Brain microvascular endothelial cell (primary cell): ENCODE data around the gene SLC5A5.

Experiments used
- DNase-seq: peaks from one replicate; pipeline ENCODE4 v3.0.0-alpha.2; 2020
- H3K27ac ChIP-seq: fragments of 250-450 bp; sonication (Bioruptor Pico); 2 replicates; pipeline ENCODE4 v1.5.1; 2020; ENCODE audit warnings: mild to moderate bottlenecking, moderate library complexity
- H3K27me3 ChIP-seq: fragments of 250-450 bp; sonication (Bioruptor Pico); replicated peaks from 2 replicates; pipeline ENCODE4 v1.5.1; 2020; ENCODE audit warnings: mild to moderate bottlenecking
- H3K36me3 ChIP-seq: fragments of 250-450 bp; sonication (Bioruptor Pico); replicated peaks from 2 replicates; pipeline ENCODE4 v1.5.1; 2020; ENCODE audit warnings: mild to moderate bottlenecking
- H3K4me3 ChIP-seq: 2 replicates; pipeline ENCODE4 v1.5.1; 2011; ENCODE audit warnings: low read depth, mild to moderate bottlenecking, control low read depth, low read length, moderate library complexity
- CTCF ChIP-seq: IDR thresholded peaks from 2 replicates; pipeline ENCODE4 v1.5.1; 2011; ENCODE audit warnings: low read depth, mild to moderate bottlenecking, moderate library complexity, low read length, control low read depth, inconsistent platforms; ENCODE audit errors: missing control alignments
- in situ Hi-C: cut with HindIII; loops from 2 replicates; pipeline ENCODE4 v1.10.0; 2017; ENCODE audit warnings: low sequenced_read_pairs, low pct_ligation_motif_present

SLC5A5 gene

GRCh38 chr19:17854061-17854460 is 17.7 kb upstream of the SLC5A5 start:
- in situ Hi-C loops, result no loop called here
- H3K4me3 ChIP-seq, result no peak overlapping the region
- H3K27me3 ChIP-seq, result no peaks in the 10 kb centered on the region
- H3K27ac ChIP-seq, result no peak overlapping the region
- no peaks in the 10 kb centered on the region for H3K36me3 ChIP-seq
- DNase-seq, result no peak
- TF ChIP-seq CTCF, result no peak

- TF ChIP-seq CTCF, result peak; percentile 98
- DNase-seq, result peak; percentile 51
- H3K36me3 ChIP-seq, result peaks cover 2% of the 10 kb centered on the region
- H3K27ac ChIP-seq, result no peak overlapping the region
- H3K4me3 ChIP-seq, result no peak overlapping the region
- no peaks in the 10 kb centered on the region for H3K27me3 ChIP-seq
- in situ Hi-C loops, result no loop called here
Measured at GRCh38 chr19:17855280-17856152, 16.2 kb upstream of the SLC5A5 start.

- peak; percentile 99 for DNase-seq
- H3K36me3 ChIP-seq, result peaks cover 44% of the 10 kb centered on the region
- in situ Hi-C loops, result no loop called here
- H3K4me3 ChIP-seq, result peak within 1 kb of the TSS; percentile 99
- H3K27me3 ChIP-seq, result no peaks in the 10 kb centered on the region
- H3K27ac ChIP-seq, result peak within 1 kb of the TSS; percentile 84
- TF ChIP-seq CTCF, result peak; percentile 89
Measured at GRCh38 chr19:17859533-17860330, 12.0 kb upstream of the SLC5A5 start, which contains the start of gene RPL18A. TSS of gene RPL18A (plus strand) at chr19:17859910. CDS start at chr19:17859957, 47 bp downstream.

- Histone ChIP-seq H3K27me3 (no peaks in the 10 kb centered on the region), H3K4me3 (peak overlapping the region; percentile 99), H3K36me3 (peaks cover 51% of the 10 kb centered on the region), H3K27ac (peak overlapping the region; percentile 84)
- no peak for DNase-seq
- in situ Hi-C loops, result no loop called here
- TF ChIP-seq CTCF, result no peak
Measured at GRCh38 chr19:17860331-17860992, 11.3 kb upstream of the SLC5A5 start.

- Histone ChIP-seq H3K27me3 (no peaks in the 10 kb centered on the region), H3K27ac (peak overlapping the region; percentile 84), H3K36me3 (peaks cover 56% of the 10 kb centered on the region), H3K4me3 (peak overlapping the region; percentile 99)
- in situ Hi-C loops, result no loop called here
- TF ChIP-seq CTCF, result no peak
- no peak for DNase-seq
Measured at GRCh38 chr19:17860993-17861360, 10.8 kb upstream of the SLC5A5 start.
